H9 (cell line): Measurements from ENCODE around the gene OR2L2. TPM values are rescaled to one million over a fixed set of nuclear protein-coding genes. Genes with fewer than 3 reads are reported as not detected.

ENCODE experiments used
- DNase-seq: peaks from one replicate; pipeline ENCODE4 v3.0.0-alpha.2; 2017
- H2AFZ ChIP-seq: one replicate; pipeline ENCODE4 v1.6.1; 2013; ENCODE audit warnings: mild to moderate bottlenecking, low read length, control low read depth, moderate library complexity
- H2AK5ac ChIP-seq: 2 replicates; pipeline ENCODE4 v1.6.1; 2013; ENCODE audit warnings: low read length, control low read depth, mixed read lengths; ENCODE audit not compliant: insufficient read length
- H2BK120ac ChIP-seq: one replicate; pipeline ENCODE4 v1.6.1; 2013; ENCODE audit warnings: low read depth, mild to moderate bottlenecking, low read length, control low read depth, inconsistent platforms; ENCODE audit not compliant: poor library complexity, severe bottlenecking
- H2BK12ac ChIP-seq: 2 replicates; pipeline ENCODE4 v1.6.1; 2013; ENCODE audit warnings: low read length, control low read depth, mixed read lengths, low read depth; ENCODE audit not compliant: insufficient read length
- H2BK15ac ChIP-seq: 2 replicates; pipeline ENCODE4 v1.6.1; 2013; ENCODE audit warnings: low read depth, low read length, control low read depth
- H2BK20ac ChIP-seq: one replicate; pipeline ENCODE4 v1.6.1; 2013; ENCODE audit warnings: low read depth, mild to moderate bottlenecking, low read length, control low read depth, inconsistent platforms; ENCODE audit not compliant: poor library complexity, severe bottlenecking
- H2BK5ac ChIP-seq: 2 replicates; pipeline ENCODE4 v1.6.1; 2013; ENCODE audit warnings: low read length, control low read depth, mixed read lengths; ENCODE audit not compliant: insufficient read length
- H3K14ac ChIP-seq: 2 replicates; pipeline ENCODE4 v1.6.1; 2013; ENCODE audit warnings: low read length, control low read depth; ENCODE audit not compliant: insufficient read depth
- H3K18ac ChIP-seq: 2 replicates; pipeline ENCODE4 v1.6.1; 2013; ENCODE audit warnings: low read depth, mild to moderate bottlenecking, mixed read lengths, low read length, control low read depth; ENCODE audit not compliant: insufficient read length
- H3K23ac ChIP-seq: 2 replicates; pipeline ENCODE4 v1.6.1; 2013; ENCODE audit warnings: low read length, control low read depth, mixed read lengths, low read depth; ENCODE audit not compliant: insufficient read length
- H3K23me2 ChIP-seq: 2 replicates; pipeline ENCODE4 v1.6.1; 2013; ENCODE audit warnings: low read depth, mild to moderate bottlenecking, mixed read lengths, low read length, control low read depth; ENCODE audit not compliant: insufficient read length, poor library complexity, severe bottlenecking
- H3K27ac ChIP-seq: 2 replicates; pipeline ENCODE4 v1.5.1; 2013; ENCODE audit warnings: low read length, control low read depth, mixed read lengths, low read depth; ENCODE audit not compliant: insufficient read length
- H3K27me3 ChIP-seq: 2 replicates; pipeline ENCODE4 v1.6.1; 2013; ENCODE audit warnings: low read length, control low read depth, inconsistent platforms; ENCODE audit not compliant: insufficient read depth
- H3K4ac ChIP-seq: 2 replicates; pipeline ENCODE4 v1.6.1; 2013; ENCODE audit warnings: low read depth, mild to moderate bottlenecking, control low read depth, inconsistent platforms, low read length, moderate library complexity
- H3K4me1 ChIP-seq: 2 replicates; pipeline ENCODE4 v1.6.1; 2013; ENCODE audit warnings: low read length, control low read depth, inconsistent platforms; ENCODE audit not compliant: insufficient read depth
- H3K4me2 ChIP-seq: 2 replicates; pipeline ENCODE4 v1.6.1; 2013; ENCODE audit warnings: low read length, control low read depth, mixed read lengths; ENCODE audit not compliant: insufficient read length, insufficient read depth
- H3K56ac ChIP-seq: 2 replicates; pipeline ENCODE4 v1.6.1; 2013; ENCODE audit warnings: low read depth, mild to moderate bottlenecking, mixed read lengths, low read length, control low read depth; ENCODE audit not compliant: insufficient read length
- H3K79me1 ChIP-seq: 2 replicates; pipeline ENCODE4 v1.6.1; 2013; ENCODE audit warnings: low read depth, mild to moderate bottlenecking, moderate library complexity, low read length, control low read depth, inconsistent platforms; ENCODE audit not compliant: insufficient read depth, poor library complexity, severe bottlenecking
- H3K79me2 ChIP-seq: 2 replicates; pipeline ENCODE4 v1.6.1; 2013; ENCODE audit warnings: low read length, control low read depth, inconsistent platforms; ENCODE audit not compliant: insufficient read depth
- H3K9ac ChIP-seq: 2 replicates; pipeline ENCODE4 v1.6.1; 2013; ENCODE audit warnings: low read length, control low read depth, mixed read lengths; ENCODE audit not compliant: insufficient read length; ENCODE audit errors: extremely low read depth
- H3K9me3 ChIP-seq: one replicate; pipeline ENCODE4 v1.6.1; 2013; ENCODE audit warnings: low read depth, low read length, inconsistent platforms; ENCODE audit not compliant: control insufficient read depth
- H3T11ph ChIP-seq: one replicate; pipeline ENCODE4 v1.6.1; 2013; ENCODE audit warnings: mild to moderate bottlenecking, low read length, control low read depth, inconsistent platforms
- H4K20me1 ChIP-seq: one replicate; pipeline ENCODE4 v1.6.1; 2013; ENCODE audit not compliant: control insufficient read depth, insufficient read length, insufficient read depth
- H4K5ac ChIP-seq: 2 replicates; pipeline ENCODE4 v1.6.1; 2013; ENCODE audit warnings: low read depth, mild to moderate bottlenecking, mixed read lengths, low read length, control low read depth; ENCODE audit not compliant: insufficient read length
- H4K8ac ChIP-seq: replicated peaks from 2 replicates; pipeline ENCODE4 v1.6.1; 2013; ENCODE audit warnings: low read length, control low read depth, mixed read lengths, low read depth; ENCODE audit not compliant: insufficient read length
- H4K91ac ChIP-seq: 2 replicates; pipeline ENCODE4 v1.6.1; 2013; ENCODE audit warnings: low read depth, mild to moderate bottlenecking, moderate library complexity, mixed read lengths, low read length, control low read depth; ENCODE audit not compliant: insufficient read length
- H3K27ac Mint-ChIP-seq, 3 experiments: 2 replicates in 2 of 3; 3 replicates in 1 of 3; pipeline ENCODE4 v1.8.0; 2020 to 2021; ENCODE audit warnings: mixed read lengths in 3 of 3, mild to moderate bottlenecking in 1 of 3, moderate library complexity in 1 of 3
- H3K27me3 Mint-ChIP-seq: 2 replicates; pipeline ENCODE4 v1.8.0; 2021; ENCODE audit warnings: low read depth, mild to moderate bottlenecking, moderate library complexity, mixed read lengths
- H3K36me3 Mint-ChIP-seq, 3 experiments: 2 replicates in 2 of 3; 3 replicates in 1 of 3; pipeline ENCODE4 v1.8.0; 2020 to 2021; ENCODE audit warnings: low read depth in 3 of 3, mixed read lengths in 3 of 3; ENCODE audit not compliant: insufficient read depth in 1 of 3
- H3K4me1 Mint-ChIP-seq, 2 experiments: 2 replicates each; pipeline ENCODE4 v1.8.0; 2020; ENCODE audit warnings: mixed read lengths in 2 of 2
- H3K4me3 Mint-ChIP-seq, 2 experiments: 2 replicates in 1 of 2; 3 replicates in 1 of 2; pipeline ENCODE4 v1.8.0; 2020 to 2021; ENCODE audit warnings: mild to moderate bottlenecking in 2 of 2, mixed read lengths in 2 of 2, moderate library complexity in 1 of 2
- H3K9me3 Mint-ChIP-seq, 2 experiments: 2 replicates in 1 of 2; 3 replicates in 1 of 2; pipeline ENCODE4 v1.8.0; 2020; ENCODE audit warnings: mild to moderate bottlenecking in 2 of 2, mixed read lengths in 2 of 2, moderate library complexity in 1 of 2
- CTCF ChIP-seq: fragments of 200-600 bp; sonication (generic); conservative IDR thresholded peaks from 3 replicates; pipeline ENCODE4 v1.8.0; 2021; ENCODE audit warnings: antibody characterized with exemption, mild to moderate bottlenecking
- total RNA-seq: library from RNA; stranded (reverse); gene quantifications from 2 replicates; pipeline ENCODE4 v1.2.1, GENCODE V29; 2021

Gene OR2L2
- total RNA-seq, 1 experiment from 2014 or later, result not detected

GRCh38 chr1:248054671-248055070 lies 24.8 kb downstream of the OR2L2 start:
- H2AK5ac ChIP-seq, result no peak overlapping the region
- H2BK5ac ChIP-seq, result no peak overlapping the region
- H3K23me2 ChIP-seq, result no peaks in the 10 kb centered on the region
- Mint-ChIP-seq H3K4me3 (no peak overlapping the region), H3K9me3 (peaks cover 74 to 78% of the 10 kb centered on the region in 2 experiments), H3K4me1 (no peaks in the 10 kb centered on the region), H3K27me3 (no peaks in the 10 kb centered on the region; the same call in 1 of the 2 replicates), H3K27ac (no peak overlapping the region), H3K36me3 (peaks cover 9 to 37% (median 13%) of the 10 kb centered on the region in 3 experiments; a peak in 6 of 7 replicates)
- no peak overlapping the region for H2AFZ ChIP-seq
- no peaks in the 10 kb centered on the region for H3K79me1 ChIP-seq
- H2BK12ac ChIP-seq, result no peak overlapping the region
- no peak overlapping the region for H4K5ac ChIP-seq
- no peak overlapping the region for H3K14ac ChIP-seq
- no peak overlapping the region for H2BK120ac ChIP-seq
- H3K27me3 ChIP-seq, result no peaks in the 10 kb centered on the region
- no peak for DNase-seq
- no peak overlapping the region for H3K56ac ChIP-seq
- no peaks in the 10 kb centered on the region for H3K4me1 ChIP-seq
- H3K27ac ChIP-seq, result no peak overlapping the region
- H4K91ac ChIP-seq, result no peak overlapping the region
- no peak overlapping the region for H2BK15ac ChIP-seq
- H3K4ac ChIP-seq, result no peak overlapping the region
- H4K8ac ChIP-seq, result no peak overlapping the region
- no peaks in the 10 kb centered on the region for H4K20me1 ChIP-seq
- no peak overlapping the region for H3T11ph ChIP-seq
- TF ChIP-seq CTCF, result no peak
- no peaks in the 10 kb centered on the region for H3K79me2 ChIP-seq
- H3K9ac ChIP-seq, result no peak overlapping the region
- H3K23ac ChIP-seq, result no peak overlapping the region
- no peak overlapping the region for H3K4me2 ChIP-seq
- peaks cover 42% of the 10 kb centered on the region for H3K9me3 ChIP-seq
- no peak overlapping the region for H2BK20ac ChIP-seq
- H3K18ac ChIP-seq, result no peak overlapping the region
